DOHH2 (cell line): ENCODE results near the gene CRISP2.

Experiments
- EZH2phosphoT487 ChIP-seq: fragments of 200-600 bp; sonication (generic); IDR thresholded peaks from 2 replicates; pipeline ENCODE4 v1.6.1; 2017; ENCODE audit warnings: borderline replicate concordance, mild to moderate bottlenecking, antibody characterized with exemption, low read length, moderate library complexity, mixed read lengths
- TF ChIP-seq, protein P1 (sequence below): fragments of 200-600 bp; sonication (generic); IDR thresholded peaks from one replicate; pipeline ENCODE4 v1.5.1; 2014; ENCODE audit warnings: antibody characterized with exemption, mild to moderate bottlenecking, low read depth, low read length; ENCODE audit not compliant: poor library complexity, severe bottlenecking

DNA sequence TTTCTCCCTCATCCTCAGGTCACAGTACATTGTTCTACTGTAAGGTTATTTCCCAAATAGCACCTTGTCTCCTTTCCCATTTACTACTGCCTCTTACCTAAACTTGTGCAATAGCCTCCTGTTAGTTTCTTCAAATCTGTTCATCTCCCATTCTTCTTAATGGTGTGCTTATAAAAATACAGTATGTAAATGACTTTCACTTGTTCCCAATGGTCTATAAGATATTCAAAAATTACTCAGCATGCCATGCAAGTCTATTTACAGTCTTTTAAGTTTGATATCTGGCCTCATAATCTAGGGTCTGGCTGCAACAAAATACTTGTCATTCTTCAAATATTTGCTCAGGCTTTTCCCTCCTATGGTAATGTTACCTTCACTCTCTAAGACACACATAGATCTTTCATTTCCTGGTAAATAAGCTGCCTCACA is 45.2 kb downstream of the CRISP2 start:
- TF ChIP-seq, protein P1, sequence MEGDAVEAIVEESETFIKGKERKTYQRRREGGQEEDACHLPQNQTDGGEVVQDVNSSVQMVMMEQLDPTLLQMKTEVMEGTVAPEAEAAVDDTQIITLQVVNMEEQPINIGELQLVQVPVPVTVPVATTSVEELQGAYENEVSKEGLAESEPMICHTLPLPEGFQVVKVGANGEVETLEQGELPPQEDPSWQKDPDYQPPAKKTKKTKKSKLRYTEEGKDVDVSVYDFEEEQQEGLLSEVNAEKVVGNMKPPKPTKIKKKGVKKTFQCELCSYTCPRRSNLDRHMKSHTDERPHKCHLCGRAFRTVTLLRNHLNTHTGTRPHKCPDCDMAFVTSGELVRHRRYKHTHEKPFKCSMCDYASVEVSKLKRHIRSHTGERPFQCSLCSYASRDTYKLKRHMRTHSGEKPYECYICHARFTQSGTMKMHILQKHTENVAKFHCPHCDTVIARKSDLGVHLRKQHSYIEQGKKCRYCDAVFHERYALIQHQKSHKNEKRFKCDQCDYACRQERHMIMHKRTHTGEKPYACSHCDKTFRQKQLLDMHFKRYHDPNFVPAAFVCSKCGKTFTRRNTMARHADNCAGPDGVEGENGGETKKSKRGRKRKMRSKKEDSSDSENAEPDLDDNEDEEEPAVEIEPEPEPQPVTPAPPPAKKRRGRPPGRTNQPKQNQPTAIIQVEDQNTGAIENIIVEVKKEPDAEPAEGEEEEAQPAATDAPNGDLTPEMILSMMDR = no peak
- no peak for TF ChIP-seq EZH2phosphoT487
